ENCODE results near the gene LY6G6F. TPM values are rescaled to one million over a fixed set of nuclear protein-coding genes. Genes with fewer than 3 reads are reported as not detected.

Gene LY6G6F
- total RNA-seq, 1 donor from 2014 or later: not detected

GRCh38 chr6:31739639-31740396 lies 33.2 kb downstream of the LY6G6F start, which contains the start of gene MSH5:
Gene MSH5, plus strand, starts transcription at chr6:31740005. Its CDS starts 462 bp downstream, at chr6:31740467.
- peak; percentile 99 for DNase-seq

- no peak for DNase-seq
Observed at GRCh38 chr6:31740397-31741223, 33.9 kb downstream of the LY6G6F start.

- no peak for DNase-seq
Observed at GRCh38 chr6:31741815-31742214, 35.1 kb downstream of the LY6G6F start.

- no peak for DNase-seq
Observed at GRCh38 chr6:31742894-31743293, 36.2 kb downstream of the LY6G6F start.

- DNase-seq: no peak
Observed at GRCh38 chr6:31744422-31744821, 37.8 kb downstream of the LY6G6F start.

GRCh38 chr6:31749301-31750036 lies 42.8 kb downstream of the LY6G6F start:
- no peak for DNase-seq

GRCh38 chr6:31750411-31751022 lies 43.9 kb downstream of the LY6G6F start:
- DNase-seq: no peak

- DNase-seq: no peak
Observed at GRCh38 chr6:31752739-31753319, 46.2 kb downstream of the LY6G6F start.

- DNase-seq: no peak
Observed at GRCh38 chr6:31758281-31758680, 51.6 kb downstream of the LY6G6F start.

Small RNAs within 50 kb of the gene (small RNA-seq; reads per million reads assigned to genes)
- not detected for gene LY6G6D (ENCODE audit: low replicate concordance)
- not detected for gene MIR4646 (ENCODE audit: low replicate concordance)
- not detected for gene RF00019 (ENCODE audit: low replicate concordance)
- not detected for gene RNU6-850P (ENCODE audit: low replicate concordance)

Other genes starting within 250 kb of the LY6G6F start
- gene MICB, start 208.7 kb upstream of the LY6G6F start, total RNA-seq: 1.2 TPM
- not detected for gene MCCD1, start 177.9 kb upstream of the LY6G6F start, total RNA-seq
- gene DDX39B, start 164.9 kb upstream of the LY6G6F start, total RNA-seq: 267 TPM
- gene ATP6V1G2, start 160.3 kb upstream of the LY6G6F start, total RNA-seq: 1.4 TPM
- 12.1 TPM for gene NFKBIL1, start 159.3 kb upstream of the LY6G6F start, total RNA-seq
- gene LTA, start 134.6 kb upstream of the LY6G6F start, total RNA-seq: not detected
- 1.9 TPM for gene TNF, start 131.3 kb upstream of the LY6G6F start, total RNA-seq
- 1.6 TPM for gene LTB, start 124.4 kb upstream of the LY6G6F start, total RNA-seq
- gene LST1, start 120.6 kb upstream of the LY6G6F start, total RNA-seq: 7.6 TPM
- gene NCR3, start 113.9 kb upstream of the LY6G6F start, total RNA-seq: not detected
- 23.8 TPM for gene AIF1, start 91.6 kb upstream of the LY6G6F start, total RNA-seq
- gene PRRC2A, start 86.2 kb upstream of the LY6G6F start, total RNA-seq: 49.6 TPM
- gene BAG6, start 54.2 kb upstream of the LY6G6F start, total RNA-seq: 101 TPM
- gene APOM, start 51.0 kb upstream of the LY6G6F start, total RNA-seq: 1.2 TPM
- gene C6orf47, start 46.1 kb upstream of the LY6G6F start, total RNA-seq: 14.1 TPM
- 8.2 TPM for gene GPANK1, start 41.9 kb upstream of the LY6G6F start, total RNA-seq
- gene CSNK2B, start 40.8 kb upstream of the LY6G6F start, total RNA-seq: 75.8 TPM
- gene LY6G5B, start 36.9 kb upstream of the LY6G6F start, total RNA-seq: 4.0 TPM
- gene LY6G5C, start 25.8 kb upstream of the LY6G6F start, total RNA-seq: not detected
- gene ABHD16A, start 3.5 kb upstream of the LY6G6F start, total RNA-seq: 36.0 TPM
- 10.3 TPM for gene LY6G6D, start 8.5 kb downstream of the LY6G6F start, total RNA-seq
- 20.4 TPM for gene LY6G6C, start 14.9 kb downstream of the LY6G6F start, total RNA-seq
- gene MPIG6B, start 16.5 kb downstream of the LY6G6F start, total RNA-seq: 0.59 TPM
- gene DDAH2, start 22.4 kb downstream of the LY6G6F start, total RNA-seq: 62.2 TPM
- gene CLIC1, start 29.7 kb downstream of the LY6G6F start, total RNA-seq: 185 TPM
- 9.1 TPM for gene MSH5, start 33.1 kb downstream of the LY6G6F start, total RNA-seq
- gene SAPCD1, start 55.8 kb downstream of the LY6G6F start, total RNA-seq: 3.9 TPM
- 0.99 TPM for gene VWA7, start 70.5 kb downstream of the LY6G6F start, total RNA-seq
- 29.1 TPM for gene VARS1, start 88.9 kb downstream of the LY6G6F start, total RNA-seq
- gene LSM2, start 100.1 kb downstream of the LY6G6F start, total RNA-seq: 21.0 TPM
- gene HSPA1L, start 108.4 kb downstream of the LY6G6F start, total RNA-seq: 1.8 TPM
- gene HSPA1A, start 108.7 kb downstream of the LY6G6F start, total RNA-seq: 213 TPM
- gene HSPA1B, start 120.9 kb downstream of the LY6G6F start, total RNA-seq: 286 TPM
- gene NEU1, start 156.0 kb downstream of the LY6G6F start, total RNA-seq: 19.0 TPM
- gene SLC44A4, start 172.1 kb downstream of the LY6G6F start, total RNA-seq: 0.10 TPM
- 25.6 TPM for gene EHMT2, start 190.8 kb downstream of the LY6G6F start, total RNA-seq
- gene ZBTB12, start 195.2 kb downstream of the LY6G6F start, total RNA-seq: 3.9 TPM
- gene C2, start 220.9 kb downstream of the LY6G6F start, total RNA-seq: 4.9 TPM
- 2.2 TPM for gene CFB, start 239.2 kb downstream of the LY6G6F start, total RNA-seq

All from skin of body (tissue), 3 donors.